Coronary artery (tissue), 2 donors: ENCODE measurements around the gene GC.
"Not testable (repeated sequence)": the region's sequence is repeated elsewhere in the genome, so short reads cannot be mapped to it uniquely, and the experiment has no call there.

Source experiments
- DNase-seq: peaks from one replicate; pipeline ENCODE4 v3.0.0-alpha.2; 2017; ENCODE audit warnings: low spot score
- H3K27ac ChIP-seq, 2 donors: fragments of 200-600 bp; sonication (generic); one replicate each; pipeline ENCODE4 v1.5.1; 2016 to 2019
- H3K4me3 ChIP-seq: fragments of 200-600 bp; sonication (generic); 2 replicates; pipeline ENCODE4 v1.5.1; 2016; ENCODE audit warnings: mild to moderate bottlenecking, moderate library complexity
- CTCF ChIP-seq: fragments of 200-600 bp; sonication (generic); IDR thresholded peaks from one replicate; pipeline ENCODE4 v1.5.1; 2019; ENCODE audit warnings: antibody characterized with exemption

GC gene

GRCh38 chr4:71816676-71817303 is 32.9 kb upstream of the GC start:
- no peak for TF ChIP-seq CTCF
- DNase-seq: no peak
- no peak overlapping the region for H3K27ac ChIP-seq
- no peak overlapping the region for H3K4me3 ChIP-seq

GRCh38 chr4:71814433-71814832 is 30.6 kb upstream of the GC start:
- Histone ChIP-seq H3K4me3 (no peak overlapping the region), H3K27ac (no peak overlapping the region)
- TF ChIP-seq CTCF: no peak
- DNase-seq: no peak

GRCh38 chr4:71809805-71810204 is 25.9 kb upstream of the GC start:
- H3K27ac ChIP-seq, H3K4me3 ChIP-seq, DNase-seq: not testable (repeated sequence)

- DNase-seq: no peak
- no peak overlapping the region for H3K4me3 ChIP-seq
- TF ChIP-seq CTCF: no peak
- no peak overlapping the region for H3K27ac ChIP-seq
Observed at GRCh38 chr4:71807469-71807868, 23.6 kb upstream of the GC start.

GRCh38 chr4:71805230-71805629 is 21.4 kb upstream of the GC start:
- not testable (repeated sequence) for DNase-seq, H3K27ac ChIP-seq, H3K4me3 ChIP-seq

- not testable (repeated sequence) for DNase-seq, H3K27ac ChIP-seq, H3K4me3 ChIP-seq
Observed at GRCh38 chr4:71804017-71804697, 20.3 kb upstream of the GC start.

GRCh38 chr4:71785959-71786358 is 2.1 kb upstream of the GC start:
- no peak for DNase-seq

GRCh38 chr4:71784569-71785197 is 804 bp upstream of the GC start:
- TF ChIP-seq CTCF: no peak
- no peak for DNase-seq
- H3K4me3 ChIP-seq: no peak overlapping the region
- no peak overlapping the region for H3K27ac ChIP-seq

More at GRCh38 chr4:71785959-71786358, 2.1 kb upstream of the GC start:
- no peak for TF ChIP-seq CTCF
- no peak overlapping the region for H3K27ac ChIP-seq
- no peak overlapping the region for H3K4me3 ChIP-seq
